HepG2 (cell line): Measurements from ENCODE around the gene NADK2. TPM values are rescaled to one million over a fixed set of nuclear protein-coding genes. Genes with fewer than 3 reads are reported as not detected.

Experiments
- BCL6 ChIP-seq: IDR thresholded peaks from 2 replicates; pipeline ENCODE4 v1.6.1; 2016; ENCODE audit warnings: missing genetic modification reagents, missing compliant biosample characterization
- CEBPB ChIP-seq: IDR thresholded peaks from 2 replicates; pipeline ENCODE4 v1.6.1; 2011; ENCODE audit warnings: low read depth, low read length, improper control_type of control experiment, borderline replicate concordance
- ETV6 ChIP-seq: sonication (generic); formaldehyde crosslinking; conservative IDR thresholded peaks from 2 replicates; pipeline ENCODE4 v1.4.0; 2020; ENCODE audit warnings: missing genetic modification reagents
- KLF6 ChIP-seq: IDR thresholded peaks from 2 replicates; pipeline ENCODE4 v1.8.0; 2016; ENCODE audit warnings: missing biosample characterization, missing genetic modification reagents
- PLRG1 ChIP-seq: fragments of 450-650 bp; conservative IDR thresholded peaks from 2 replicates; pipeline ENCODE4 v1.6.1; 2016
- TOPORS ChIP-seq: sonication (generic); formaldehyde crosslinking; IDR thresholded peaks from 2 replicates; pipeline ENCODE4 v1.8.0; 2023; ENCODE audit warnings: mild to moderate bottlenecking, missing genetic modification reagents
- TSC22D2 ChIP-seq: sonication (generic); formaldehyde crosslinking; IDR thresholded peaks from 2 replicates; pipeline ENCODE4 v1.5.1; 2020; ENCODE audit warnings: missing genetic modification reagents, mild to moderate bottlenecking, borderline replicate concordance
- XBP1 ChIP-seq: sonication (generic); formaldehyde crosslinking; IDR thresholded peaks from 2 replicates; pipeline ENCODE4 v1.5.0; 2020; ENCODE audit warnings: missing genetic modification reagents
- ZNF235 ChIP-seq: sonication (generic); formaldehyde crosslinking; IDR thresholded peaks from 2 replicates; pipeline ENCODE4 v1.8.1; 2023; ENCODE audit warnings: mild to moderate bottlenecking, missing genetic modification reagents, borderline replicate concordance
- ZNF296 ChIP-seq: sonication (generic); formaldehyde crosslinking; conservative IDR thresholded peaks from 2 replicates; pipeline ENCODE4 v1.5.0; 2020; ENCODE audit warnings: mild to moderate bottlenecking, missing genetic modification reagents
- ZNF724P ChIP-seq: sonication (generic); formaldehyde crosslinking; IDR thresholded peaks from 2 replicates; pipeline ENCODE4 v1.8.0; 2022; ENCODE audit warnings: missing genetic modification reagents, borderline replicate concordance
- ZNF792 ChIP-seq: IDR thresholded peaks from 2 replicates; pipeline ENCODE4 v1.6.1; 2016
- polyA plus RNA-seq, 8 experiments: library from polyadenylated mRNA; depleted of rRNA in 3 of 8; stranded (reverse) in 7 of 8; unstranded in 1 of 8; fragments of >200 nt; fragmentation: Illumina TruSeq in 4 of 8; extraction: Trizol in 4 of 8; gene quantifications; 2 replicates each; pipeline versions ENCODE4 v1.2.1 to v1.2.3, GENCODE V29; 2011 to 2016; ENCODE audit warnings: low read depth in 4 of 8, missing spikeins in 1 of 8, mixed read lengths in 1 of 8; ENCODE audit not compliant: insufficient read depth in 1 of 8
- total RNA-seq, 5 experiments: library from RNA; depleted of rRNA; stranded (reverse); fragments of >200 nt; fragmentation: Illumina TruSeq; extraction: Trizol; gene quantifications; 2 replicates each; pipeline ENCODE4 v1.2.3, GENCODE V29; 2016; ENCODE audit warnings: low read depth in 1 of 5
- TF ChIP-seq, protein P1 (sequence below): sonication (generic); formaldehyde crosslinking; IDR thresholded peaks from 2 replicates; pipeline ENCODE4 v1.5.1; 2020; ENCODE audit warnings: mild to moderate bottlenecking, missing genetic modification reagents, borderline replicate concordance
- TF ChIP-seq, protein P2 (sequence below): sonication (generic); formaldehyde crosslinking; conservative IDR thresholded peaks from 2 replicates; pipeline ENCODE4 v1.5.0; 2020; ENCODE audit warnings: missing genetic modification reagents
- TF ChIP-seq, protein P3 (sequence below): sonication (generic); formaldehyde crosslinking; IDR thresholded peaks from 2 replicates; pipeline ENCODE4 v1.8.0; 2022; ENCODE audit warnings: missing genetic modification reagents, mild to moderate bottlenecking, borderline replicate concordance

NADK2 gene
- total and polyA plus RNA-seq, 2 of the 13 experiments (the other 11 are each of a cell fraction or from before 2014, with no cell fraction given), result 13.9 to 71.4 TPM

DNA sequence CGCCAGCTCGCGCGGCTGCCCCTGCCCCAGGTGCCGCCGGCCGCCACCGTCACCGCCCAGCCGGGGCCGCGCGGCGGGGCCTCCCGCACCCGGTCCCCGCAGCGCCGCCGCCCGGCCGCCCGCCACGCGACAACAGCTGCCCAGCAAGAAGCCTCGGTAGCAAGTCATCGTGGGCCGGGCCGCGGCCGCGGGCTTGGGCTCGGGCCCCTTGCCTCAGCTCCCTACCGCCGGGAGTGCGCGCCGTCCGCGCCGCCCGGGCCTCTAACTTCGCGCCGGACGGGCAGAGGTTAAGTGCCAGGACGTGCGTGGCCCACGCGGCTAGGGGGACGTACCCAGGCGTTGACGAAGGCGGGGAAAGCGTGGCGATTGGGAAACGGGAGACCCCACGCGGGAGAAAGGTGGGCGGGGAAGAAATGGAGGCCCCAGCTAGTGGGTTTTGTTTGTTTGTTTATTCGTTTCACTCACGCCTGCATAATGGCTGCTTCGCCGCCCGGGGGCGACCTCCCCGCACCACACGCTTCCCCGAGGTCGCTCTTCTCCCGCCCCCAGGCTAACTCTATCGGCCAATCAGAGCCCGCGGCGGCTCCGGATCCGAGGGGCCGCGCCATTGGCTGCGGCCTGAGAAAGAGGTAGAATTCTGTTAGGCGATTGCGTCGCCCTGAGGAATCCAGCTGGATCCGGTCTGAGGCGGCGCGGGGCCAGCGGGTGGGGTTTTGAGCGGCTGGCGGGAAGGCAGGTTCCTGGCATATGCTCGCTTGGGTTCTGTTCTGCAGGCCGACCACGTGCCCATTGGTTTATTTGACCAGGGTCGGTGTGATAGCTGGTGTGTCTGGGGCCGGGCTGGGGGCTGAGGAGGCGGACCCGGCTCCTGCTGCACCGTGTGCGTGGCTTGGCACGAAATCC, at the start of gene NADK2 (continued):
- TF ChIP-seq ZNF724P (CRISPR knock-in tag) (no peak), ZNF235 (0 out of 2 replicates have a peak, but pooled peaks have one; percentile 41), ZNF792 (no peak; the same call in none of the 2 replicates), BCL6 (CRISPR knock-in tag) (peak; percentile 71), ETV6 (peak; percentile 45; the same call in 1 of the 2 replicates), XBP1 (CRISPR knock-in tag) (no peak), ZNF296 (CRISPR knock-in tag) (no peak), PLRG1 (no peak), TOPORS (CRISPR knock-in tag) (peak; percentile 73; the same call in 1 of the 2 replicates), KLF6 (CRISPR knock-in tag) (peak; percentile 74), TSC22D2 (CRISPR knock-in tag) (peak; percentile 23; the same call in 1 of the 2 replicates), CEBPB (peak; percentile 65)
- TF ChIP-seq, protein P1, sequence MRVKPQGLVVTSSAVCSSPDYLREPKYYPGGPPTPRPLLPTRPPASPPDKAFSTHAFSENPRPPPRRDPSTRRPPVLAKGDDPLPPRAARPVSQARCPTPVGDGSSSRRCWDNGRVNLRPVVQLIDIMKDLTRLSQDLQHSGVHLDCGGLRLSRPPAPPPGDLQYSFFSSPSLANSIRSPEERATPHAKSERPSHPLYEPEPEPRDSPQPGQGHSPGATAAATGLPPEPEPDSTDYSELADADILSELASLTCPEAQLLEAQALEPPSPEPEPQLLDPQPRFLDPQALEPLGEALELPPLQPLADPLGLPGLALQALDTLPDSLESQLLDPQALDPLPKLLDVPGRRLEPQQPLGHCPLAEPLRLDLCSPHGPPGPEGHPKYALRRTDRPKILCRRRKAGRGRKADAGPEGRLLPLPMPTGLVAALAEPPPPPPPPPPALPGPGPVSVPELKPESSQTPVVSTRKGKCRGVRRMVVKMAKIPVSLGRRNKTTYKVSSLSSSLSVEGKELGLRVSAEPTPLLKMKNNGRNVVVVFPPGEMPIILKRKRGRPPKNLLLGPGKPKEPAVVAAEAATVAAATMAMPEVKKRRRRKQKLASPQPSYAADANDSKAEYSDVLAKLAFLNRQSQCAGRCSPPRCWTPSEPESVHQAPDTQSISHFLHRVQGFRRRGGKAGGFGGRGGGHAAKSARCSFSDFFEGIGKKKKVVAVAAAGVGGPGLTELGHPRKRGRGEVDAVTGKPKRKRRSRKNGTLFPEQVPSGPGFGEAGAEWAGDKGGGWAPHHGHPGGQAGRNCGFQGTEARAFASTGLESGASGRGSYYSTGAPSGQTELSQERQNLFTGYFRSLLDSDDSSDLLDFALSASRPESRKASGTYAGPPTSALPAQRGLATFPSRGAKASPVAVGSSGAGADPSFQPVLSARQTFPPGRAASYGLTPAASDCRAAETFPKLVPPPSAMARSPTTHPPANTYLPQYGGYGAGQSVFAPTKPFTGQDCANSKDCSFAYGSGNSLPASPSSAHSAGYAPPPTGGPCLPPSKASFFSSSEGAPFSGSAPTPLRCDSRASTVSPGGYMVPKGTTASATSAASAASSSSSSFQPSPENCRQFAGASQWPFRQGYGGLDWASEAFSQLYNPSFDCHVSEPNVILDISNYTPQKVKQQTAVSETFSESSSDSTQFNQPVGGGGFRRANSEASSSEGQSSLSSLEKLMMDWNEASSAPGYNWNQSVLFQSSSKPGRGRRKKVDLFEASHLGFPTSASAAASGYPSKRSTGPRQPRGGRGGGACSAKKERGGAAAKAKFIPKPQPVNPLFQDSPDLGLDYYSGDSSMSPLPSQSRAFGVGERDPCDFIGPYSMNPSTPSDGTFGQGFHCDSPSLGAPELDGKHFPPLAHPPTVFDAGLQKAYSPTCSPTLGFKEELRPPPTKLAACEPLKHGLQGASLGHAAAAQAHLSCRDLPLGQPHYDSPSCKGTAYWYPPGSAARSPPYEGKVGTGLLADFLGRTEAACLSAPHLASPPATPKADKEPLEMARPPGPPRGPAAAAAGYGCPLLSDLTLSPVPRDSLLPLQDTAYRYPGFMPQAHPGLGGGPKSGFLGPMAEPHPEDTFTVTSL (CRISPR knock-in tag), result no peak
- TF ChIP-seq, protein P2, sequence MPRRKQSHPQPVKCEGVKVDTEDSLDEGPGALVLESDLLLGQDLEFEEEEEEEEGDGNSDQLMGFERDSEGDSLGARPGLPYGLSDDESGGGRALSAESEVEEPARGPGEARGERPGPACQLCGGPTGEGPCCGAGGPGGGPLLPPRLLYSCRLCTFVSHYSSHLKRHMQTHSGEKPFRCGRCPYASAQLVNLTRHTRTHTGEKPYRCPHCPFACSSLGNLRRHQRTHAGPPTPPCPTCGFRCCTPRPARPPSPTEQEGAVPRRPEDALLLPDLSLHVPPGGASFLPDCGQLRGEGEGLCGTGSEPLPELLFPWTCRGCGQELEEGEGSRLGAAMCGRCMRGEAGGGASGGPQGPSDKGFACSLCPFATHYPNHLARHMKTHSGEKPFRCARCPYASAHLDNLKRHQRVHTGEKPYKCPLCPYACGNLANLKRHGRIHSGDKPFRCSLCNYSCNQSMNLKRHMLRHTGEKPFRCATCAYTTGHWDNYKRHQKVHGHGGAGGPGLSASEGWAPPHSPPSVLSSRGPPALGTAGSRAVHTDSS (CRISPR knock-in tag), result no peak
- TF ChIP-seq, protein P3, sequence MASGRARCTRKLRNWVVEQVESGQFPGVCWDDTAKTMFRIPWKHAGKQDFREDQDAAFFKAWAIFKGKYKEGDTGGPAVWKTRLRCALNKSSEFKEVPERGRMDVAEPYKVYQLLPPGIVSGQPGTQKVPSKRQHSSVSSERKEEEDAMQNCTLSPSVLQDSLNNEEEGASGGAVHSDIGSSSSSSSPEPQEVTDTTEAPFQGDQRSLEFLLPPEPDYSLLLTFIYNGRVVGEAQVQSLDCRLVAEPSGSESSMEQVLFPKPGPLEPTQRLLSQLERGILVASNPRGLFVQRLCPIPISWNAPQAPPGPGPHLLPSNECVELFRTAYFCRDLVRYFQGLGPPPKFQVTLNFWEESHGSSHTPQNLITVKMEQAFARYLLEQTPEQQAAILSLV (CRISPR knock-in tag), result peak; percentile 52; the same call in 1 of the 2 replicates
